Peyer's patch (tissue), 4 donors: ENCODE data around the gene BRAF. TPM values are rescaled to one million over a fixed set of nuclear protein-coding genes. Genes with fewer than 3 reads are reported as not detected.

Experiments
- DNase-seq, 3 donors: peaks; one replicate each; pipeline ENCODE4 v3.0.0-alpha.2; 2017 to 2019
- H3K27ac ChIP-seq, 4 donors: fragments of 200-600 bp; sonication (generic); one replicate each; pipeline ENCODE4 v1.5.1; 2016 to 2019
- H3K27me3 ChIP-seq, 2 donors: fragments of 200-600 bp; sonication (generic); one replicate each; pipeline ENCODE4 v1.5.1; 2019
- H3K36me3 ChIP-seq, 3 donors: fragments of 200-600 bp; sonication (generic); one replicate each; pipeline ENCODE4 v1.5.1; 2016 to 2019
- H3K4me1 ChIP-seq, 4 donors: fragments of 200-600 bp; sonication (generic); one replicate each; pipeline ENCODE4 v1.5.1; 2016 to 2019
- H3K4me3 ChIP-seq, 4 donors: fragments of 200-600 bp; sonication (generic); 1 replicate in 3 of 4; 2 replicates in 1 of 4; pipeline ENCODE4 v1.5.1; 2016 to 2019; ENCODE audit warnings: mild to moderate bottlenecking in 1 of 4
- H3K9me3 ChIP-seq, 4 donors: fragments of 200-600 bp; sonication (generic); one replicate each; pipeline ENCODE4 v1.5.1; 2016 to 2019; ENCODE audit warnings: mild to moderate bottlenecking in 1 of 4
- POLR2A ChIP-seq, 2 donors: fragments of 450-650 bp; IDR thresholded peaks; one replicate each; pipeline ENCODE4 v1.5.1; 2017; ENCODE audit warnings: antibody characterized with exemption in 2 of 2, mild to moderate bottlenecking in 2 of 2, moderate library complexity in 2 of 2
- total RNA-seq, 4 donors: library from RNA; depleted of rRNA; stranded (reverse); fragments of >200 nt; gene quantifications; one replicate each; pipeline ENCODE4 v1.1.0, GENCODE V29; 2016
- TF ChIP-seq, protein P1 (sequence below), 6 experiments: fragments of 450-650 bp in 4 of 6; fragments of 200-600 bp in 2 of 6; sonication (generic) in 1 of 6; IDR thresholded peaks; one replicate each; pipeline ENCODE4 v1.5.1; 2017 to 2019; ENCODE audit warnings: antibody characterized with exemption in 6 of 6, mild to moderate bottlenecking in 3 of 6, moderate library complexity in 1 of 6

BRAF gene
- total RNA-seq, 4 donors from 2014 or later, result 26.3 to 97.4 (median 47.6) TPM

DNA sequence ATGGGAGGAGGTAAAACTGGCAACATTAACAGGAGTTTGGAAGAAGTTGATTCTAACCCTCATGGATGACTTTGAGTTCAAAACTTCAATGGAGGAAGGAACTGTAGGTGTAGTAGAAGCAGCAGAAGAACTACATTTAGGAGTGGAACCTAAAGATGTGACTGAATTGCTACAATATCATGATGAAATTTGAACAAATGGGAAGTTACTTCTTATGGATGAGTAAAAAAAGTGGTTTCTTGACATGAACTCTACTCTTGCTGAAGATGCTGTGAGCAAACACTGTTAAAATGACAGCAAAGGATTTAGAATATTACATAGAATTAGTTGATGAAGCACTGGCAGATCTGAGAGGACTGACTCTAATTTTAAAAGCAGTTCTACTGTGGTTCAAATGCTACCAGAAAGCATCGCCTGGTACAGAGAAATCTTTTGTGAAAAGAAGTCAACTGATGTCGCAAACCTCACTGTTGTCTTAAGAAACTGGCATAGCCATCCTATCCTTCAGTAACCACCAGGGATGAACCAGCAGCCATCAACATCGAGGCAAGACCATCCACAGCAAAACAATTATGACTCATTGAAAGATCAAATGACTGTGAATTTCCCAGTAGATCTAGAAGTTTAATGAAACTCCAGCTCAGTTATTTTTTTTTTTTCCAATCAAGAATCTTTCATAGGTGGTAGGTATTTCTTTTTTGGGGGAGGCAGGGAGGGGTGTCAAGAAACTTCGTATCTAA is 20.8 kb downstream of the BRAF start:
- Histone ChIP-seq H3K9me3 (no peaks in the 10 kb centered on the region), H3K27ac (no peak overlapping the region), H3K4me3 (no peak overlapping the region), H3K27me3 (no peaks in the 10 kb centered on the region), H3K36me3 (no peaks in the 10 kb centered on the region), H3K4me1 (no peaks in the 10 kb centered on the region)
- no peak for DNase-seq
- TF ChIP-seq POLR2A (IDR thresholded peaks at IDR 0.05), result no peak
- TF ChIP-seq, protein P1, sequence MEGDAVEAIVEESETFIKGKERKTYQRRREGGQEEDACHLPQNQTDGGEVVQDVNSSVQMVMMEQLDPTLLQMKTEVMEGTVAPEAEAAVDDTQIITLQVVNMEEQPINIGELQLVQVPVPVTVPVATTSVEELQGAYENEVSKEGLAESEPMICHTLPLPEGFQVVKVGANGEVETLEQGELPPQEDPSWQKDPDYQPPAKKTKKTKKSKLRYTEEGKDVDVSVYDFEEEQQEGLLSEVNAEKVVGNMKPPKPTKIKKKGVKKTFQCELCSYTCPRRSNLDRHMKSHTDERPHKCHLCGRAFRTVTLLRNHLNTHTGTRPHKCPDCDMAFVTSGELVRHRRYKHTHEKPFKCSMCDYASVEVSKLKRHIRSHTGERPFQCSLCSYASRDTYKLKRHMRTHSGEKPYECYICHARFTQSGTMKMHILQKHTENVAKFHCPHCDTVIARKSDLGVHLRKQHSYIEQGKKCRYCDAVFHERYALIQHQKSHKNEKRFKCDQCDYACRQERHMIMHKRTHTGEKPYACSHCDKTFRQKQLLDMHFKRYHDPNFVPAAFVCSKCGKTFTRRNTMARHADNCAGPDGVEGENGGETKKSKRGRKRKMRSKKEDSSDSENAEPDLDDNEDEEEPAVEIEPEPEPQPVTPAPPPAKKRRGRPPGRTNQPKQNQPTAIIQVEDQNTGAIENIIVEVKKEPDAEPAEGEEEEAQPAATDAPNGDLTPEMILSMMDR (IDR thresholded peaks at IDR 0.05), result no peak

DNA sequence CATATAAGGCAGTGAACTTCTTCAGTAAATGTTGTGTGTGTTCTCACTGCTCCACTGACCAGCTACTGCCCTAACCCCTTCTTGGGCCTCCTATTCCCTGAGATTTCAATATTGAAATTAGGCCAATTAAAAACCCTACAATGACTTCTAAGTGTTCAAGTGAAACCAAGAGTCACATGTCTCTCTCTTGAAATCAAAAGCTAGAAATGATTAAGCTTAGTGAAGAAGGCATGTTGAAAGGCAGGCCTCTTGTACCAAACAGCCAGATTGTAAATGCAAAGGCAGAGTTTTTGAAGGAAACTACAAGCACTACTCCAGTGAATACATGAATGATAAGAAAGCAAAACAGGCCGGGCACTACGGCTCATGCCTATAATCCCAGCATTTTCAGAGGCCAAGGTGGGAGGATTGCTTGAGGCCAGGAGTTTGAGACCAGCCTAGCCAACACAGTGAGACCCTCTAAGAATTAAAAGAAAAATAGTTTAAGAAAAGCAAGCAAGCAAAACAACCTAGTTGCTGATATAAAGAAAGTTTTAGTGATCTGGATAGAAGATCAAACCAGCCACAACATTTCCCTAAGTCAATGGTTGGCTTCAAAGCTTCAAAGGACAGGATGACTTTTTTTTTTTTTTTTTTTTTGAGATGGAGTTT is 22.3 kb downstream of the BRAF start:
- Histone ChIP-seq H3K36me3 (no peaks in the 10 kb centered on the region), H3K27ac (no peak overlapping the region), H3K4me3 (no peak overlapping the region), H3K9me3 (no peaks in the 10 kb centered on the region), H3K4me1 (no peaks in the 10 kb centered on the region), H3K27me3 (no peaks in the 10 kb centered on the region)
- no peak for DNase-seq
- TF ChIP-seq POLR2A (IDR thresholded peaks at IDR 0.05), result no peak
- TF ChIP-seq, protein P1 (IDR thresholded peaks at IDR 0.05), result no peak

DNA sequence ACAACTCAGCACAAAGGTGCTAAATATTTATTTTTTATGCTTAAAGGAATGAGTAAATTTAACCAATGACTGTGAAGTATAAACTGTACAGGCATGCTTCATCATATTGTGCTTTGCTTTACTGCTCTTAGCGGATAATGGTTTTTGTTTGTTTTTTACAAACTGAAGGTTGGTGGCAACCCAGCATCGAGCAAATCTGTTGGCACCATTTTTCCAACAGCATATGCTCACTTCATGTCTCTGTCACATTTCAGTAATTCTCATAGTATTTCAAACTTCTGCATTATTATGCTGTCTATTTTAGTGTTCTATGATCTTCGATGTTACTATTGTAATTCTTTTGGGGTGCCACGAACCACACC is 22.8 kb downstream of the BRAF start:
- no peak overlapping the region for H3K27ac ChIP-seq
- DNase-seq, result no peak
- no peak for TF ChIP-seq POLR2A (IDR thresholded peaks at IDR 0.05)
- TF ChIP-seq, protein P1 (IDR thresholded peaks at IDR 0.05), result no peak

DNA sequence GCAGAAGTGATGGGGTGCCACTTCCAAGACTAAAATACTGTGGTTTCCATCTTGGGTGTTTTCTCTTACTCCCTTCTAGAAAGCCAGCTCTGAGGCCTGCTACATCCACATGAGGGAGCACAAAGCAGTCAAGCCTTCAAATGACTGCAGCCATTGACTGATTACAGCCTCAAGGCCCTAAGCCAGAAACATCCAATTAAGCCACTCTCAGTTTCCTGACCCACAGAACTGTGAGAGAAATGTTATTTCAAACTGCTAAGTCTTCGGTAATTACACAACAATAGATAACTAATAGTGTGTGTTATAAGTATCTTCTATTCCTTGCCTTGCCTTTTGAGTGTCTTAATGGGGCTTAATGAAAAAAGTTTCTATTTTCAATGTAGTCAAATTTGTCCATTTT is 24.8 kb downstream of the BRAF start:
- no peaks in the 10 kb centered on the region for H3K36me3 ChIP-seq
- no peaks in the 10 kb centered on the region for H3K9me3 ChIP-seq
- no peak overlapping the region for H3K4me3 ChIP-seq
- no peak for TF ChIP-seq POLR2A (IDR thresholded peaks at IDR 0.05)
- TF ChIP-seq, protein P1 (IDR thresholded peaks at IDR 0.05), result no peak
- H3K27me3 ChIP-seq, result no peaks in the 10 kb centered on the region
- H3K4me1 ChIP-seq, result no peaks in the 10 kb centered on the region
- no peak overlapping the region for H3K27ac ChIP-seq
- no peak for DNase-seq

More for the DNA sequence above, 22.8 kb downstream of the BRAF start:
- no peaks in the 10 kb centered on the region for H3K36me3 ChIP-seq
- no peaks in the 10 kb centered on the region for H3K9me3 ChIP-seq
- no peaks in the 10 kb centered on the region for H3K27me3 ChIP-seq
- no peaks in the 10 kb centered on the region for H3K4me1 ChIP-seq
- no peak overlapping the region for H3K4me3 ChIP-seq

DNA sequence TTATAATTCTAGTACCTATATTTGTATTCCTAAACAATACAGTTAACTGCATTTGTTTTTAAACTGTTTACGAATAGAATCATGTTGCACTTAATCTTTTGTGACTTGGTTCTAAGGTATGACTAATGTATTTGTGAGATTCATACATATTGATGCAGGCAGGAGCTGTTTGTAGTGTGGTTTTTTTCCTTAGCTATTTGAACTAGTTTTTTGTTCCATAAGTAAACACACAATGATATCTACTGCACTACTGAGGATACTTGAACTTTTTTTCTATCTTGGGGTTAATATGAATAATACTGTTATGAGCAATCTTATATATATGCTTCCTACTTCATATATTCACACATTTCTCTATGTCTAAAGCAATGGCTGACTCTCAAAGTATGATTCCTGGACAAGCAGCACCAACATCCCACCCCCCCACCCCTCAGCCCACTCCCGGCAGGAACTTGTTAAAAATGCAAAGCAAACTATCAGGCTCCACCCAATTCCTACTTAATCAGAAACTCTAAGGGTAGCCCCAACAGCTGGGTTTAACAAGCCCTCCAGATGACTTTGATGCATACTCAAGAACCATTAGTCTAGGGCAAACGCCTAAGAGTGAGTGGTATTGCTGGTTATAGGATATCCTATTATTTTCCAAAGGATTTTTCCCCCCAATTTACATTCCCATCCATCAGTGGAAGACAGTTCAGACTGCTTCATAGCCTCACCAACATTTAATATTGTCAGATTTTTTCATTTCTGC is 25.8 kb downstream of the BRAF start:
- Histone ChIP-seq H3K27ac (no peak overlapping the region), H3K27me3 (no peaks in the 10 kb centered on the region), H3K4me3 (no peak overlapping the region), H3K36me3 (no peaks in the 10 kb centered on the region), H3K9me3 (no peaks in the 10 kb centered on the region), H3K4me1 (no peaks in the 10 kb centered on the region)
- DNase-seq, result no peak
- TF ChIP-seq POLR2A (IDR thresholded peaks at IDR 0.05), result no peak
- TF ChIP-seq, protein P1 (IDR thresholded peaks at IDR 0.05), result no peak
